ENCODE data around the gene KISS1R.

- TF ChIP-seq CTCF (optimal IDR thresholded peaks at IDR 0.05 in 1 of 3, IDR thresholded peaks at IDR 0.05 in 1 of 3, conservative IDR thresholded peaks at IDR 0.05 in 1 of 3; ENCODE audit: extremely low read depth in 1 of 3, insufficient read depth in 2 of 3, low read length in 3 of 3): no peak
- no peak for TF ChIP-seq EZH2 (IDR thresholded peaks at IDR 0.05; ENCODE audit: low read length)
These were observed 27.0 kb downstream of the KISS1R start for GRCh38 chr19:944171-944567.
